HG03175 (cell line): ENCODE measurements around the gene TSEN34.

ENCODE experiments used
- ATAC-seq: cut with Tn5 transposase; IDR thresholded peaks from one replicate; pipeline ENCODE4 v1.9.1; 2021; ENCODE audit warnings: mild to moderate bottlenecking, moderate library complexity; ENCODE audit not compliant: unreplicated experiment

The TSEN34 gene

GRCh38 chr19:54191011-54191810, at the start of gene TSEN34:
TSS of gene TSEN34 (plus strand) at chr19:54191308. CDS start at chr19:54191365, 57 bp downstream.
- peak; percentile 27 for ATAC-seq

DNA sequence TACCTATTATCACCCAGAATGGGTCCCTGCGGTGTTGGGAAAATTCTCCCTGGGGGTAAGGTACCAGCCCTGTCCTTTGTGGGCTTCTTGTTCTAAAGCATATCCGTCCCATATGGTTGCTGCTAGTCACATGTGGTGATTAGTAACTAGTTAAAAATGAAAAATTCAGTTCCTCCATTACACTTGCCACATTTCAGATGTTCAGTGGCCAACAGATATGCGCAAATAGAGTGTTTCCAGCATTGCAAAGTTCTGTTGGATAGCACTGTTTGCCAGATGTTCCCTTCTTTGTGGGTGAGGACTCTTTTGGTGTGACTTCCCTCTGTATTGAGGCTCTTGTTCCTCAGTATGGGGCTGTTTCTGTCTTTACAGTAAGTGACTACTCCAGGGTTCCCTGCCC, 49.8 kb upstream of the TSEN34 start:
- ATAC-seq: no peak

GRCh38 chr19:54142166-54142780, 48.8 kb upstream of the TSEN34 start:
- no peak for ATAC-seq

- ATAC-seq: no peak
These were observed 45.5 kb upstream of the TSEN34 start for GRCh38 chr19:54145541-54146158.

DNA sequence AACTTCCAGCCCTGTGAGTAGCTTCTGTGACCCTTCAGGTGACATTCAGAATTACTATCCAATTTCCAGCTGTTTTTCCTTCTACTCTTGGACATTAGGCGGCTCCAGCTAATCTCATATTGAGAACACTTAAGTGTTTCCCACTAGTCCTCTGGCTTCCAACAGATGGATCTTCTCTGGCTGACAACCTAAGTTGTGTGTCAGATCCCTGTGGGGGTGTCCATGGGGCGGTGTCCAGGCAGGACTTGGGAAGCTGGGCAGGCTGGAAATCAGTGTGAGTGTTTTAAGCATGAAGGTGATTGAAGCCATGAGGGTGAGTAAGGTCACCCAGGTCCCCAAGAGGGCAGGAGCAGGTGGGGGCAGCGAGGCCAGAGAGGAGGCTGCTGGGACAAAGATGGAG, 43.4 kb upstream of the TSEN34 start:
- ATAC-seq: no peak

- no peak for ATAC-seq
These were observed 43.0 kb upstream of the TSEN34 start for GRCh38 chr19:54148158-54148557.

- ATAC-seq: no peak
These were observed 41.9 kb upstream of the TSEN34 start for GRCh38 chr19:54149021-54149812.

GRCh38 chr19:54151362-54152035, 39.6 kb upstream of the TSEN34 start:
- no peak for ATAC-seq

DNA sequence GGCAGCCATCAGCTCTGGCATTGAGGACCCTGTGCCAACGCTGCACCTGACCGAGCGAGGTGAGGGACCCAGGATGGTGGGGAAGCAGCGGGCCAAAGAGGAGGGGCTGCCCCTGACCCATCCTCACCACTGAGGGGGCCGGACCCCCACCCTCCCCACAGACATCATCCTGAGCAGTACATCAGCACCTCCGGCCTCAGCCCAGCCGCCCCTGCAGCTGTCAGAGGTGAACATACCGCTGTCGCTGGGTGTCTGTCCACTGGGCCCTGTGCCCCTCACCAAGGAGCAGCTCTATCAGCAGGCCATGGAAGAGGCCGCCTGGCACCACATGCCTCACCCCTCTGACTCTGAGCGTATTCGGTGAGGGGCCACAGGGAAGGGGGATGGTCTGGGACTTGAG, 38.8 kb upstream of the TSEN34 start:
- ATAC-seq: no peak

DNA sequence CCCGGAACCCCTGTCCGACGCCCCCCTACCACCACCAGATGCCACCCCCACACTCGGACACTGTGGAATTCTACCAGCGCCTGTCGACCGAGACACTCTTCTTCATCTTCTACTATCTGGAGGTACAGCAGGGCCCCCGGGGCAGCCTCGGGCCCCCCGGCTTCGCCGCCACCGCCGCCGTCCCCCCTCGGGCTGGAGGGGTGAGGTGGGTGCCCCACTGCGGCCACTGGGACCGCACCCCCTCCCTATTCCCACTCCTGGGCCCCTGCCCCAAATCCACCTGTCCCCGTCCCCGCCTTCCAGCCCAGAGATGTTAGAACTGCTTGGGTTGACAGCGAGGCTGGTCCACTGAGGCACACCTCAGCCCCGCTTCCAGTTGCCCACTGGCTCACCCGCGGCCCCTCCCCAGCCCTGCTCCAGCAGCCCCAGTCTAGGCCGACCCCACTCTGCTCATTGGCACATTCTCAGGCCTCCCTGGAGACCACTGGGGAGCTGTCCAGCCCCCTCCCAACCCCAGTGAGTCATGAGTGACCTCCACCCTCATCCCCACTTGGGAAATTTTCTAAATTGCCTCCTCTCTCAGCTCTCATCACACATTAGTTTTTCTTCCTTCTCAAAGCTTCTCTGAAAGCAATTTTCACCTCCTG, 38.1 kb upstream of the TSEN34 start:
- ATAC-seq: no peak

DNA sequence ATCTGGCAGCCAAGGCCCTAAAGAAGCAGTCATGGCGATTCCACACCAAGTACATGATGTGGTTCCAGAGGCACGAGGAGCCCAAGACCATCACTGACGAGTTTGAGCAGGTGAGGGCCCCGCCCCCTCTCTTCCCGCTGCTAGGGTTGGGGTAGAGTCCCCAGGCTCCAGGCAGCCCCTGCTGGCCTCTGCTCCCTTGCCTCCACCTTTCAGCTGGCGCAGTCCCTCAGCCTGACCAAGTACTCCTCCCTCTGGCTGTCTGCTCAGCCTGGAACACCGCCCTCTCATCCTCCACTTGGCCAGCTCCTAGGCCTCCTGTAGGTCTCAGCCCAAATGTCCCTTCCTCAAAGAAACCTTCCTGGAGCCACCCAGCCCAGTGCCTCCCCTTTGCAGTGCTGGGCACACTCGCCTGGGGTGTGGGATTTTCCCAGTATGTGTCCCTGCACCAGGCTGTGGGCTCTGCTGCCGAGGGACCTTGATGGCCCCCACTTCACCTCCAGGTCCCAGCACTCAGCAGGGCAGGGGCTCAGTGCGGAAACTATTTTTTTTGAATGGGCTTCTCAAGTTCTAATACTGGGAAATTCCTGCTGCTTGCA, 37.3 kb upstream of the TSEN34 start:
- no peak for ATAC-seq

DNA sequence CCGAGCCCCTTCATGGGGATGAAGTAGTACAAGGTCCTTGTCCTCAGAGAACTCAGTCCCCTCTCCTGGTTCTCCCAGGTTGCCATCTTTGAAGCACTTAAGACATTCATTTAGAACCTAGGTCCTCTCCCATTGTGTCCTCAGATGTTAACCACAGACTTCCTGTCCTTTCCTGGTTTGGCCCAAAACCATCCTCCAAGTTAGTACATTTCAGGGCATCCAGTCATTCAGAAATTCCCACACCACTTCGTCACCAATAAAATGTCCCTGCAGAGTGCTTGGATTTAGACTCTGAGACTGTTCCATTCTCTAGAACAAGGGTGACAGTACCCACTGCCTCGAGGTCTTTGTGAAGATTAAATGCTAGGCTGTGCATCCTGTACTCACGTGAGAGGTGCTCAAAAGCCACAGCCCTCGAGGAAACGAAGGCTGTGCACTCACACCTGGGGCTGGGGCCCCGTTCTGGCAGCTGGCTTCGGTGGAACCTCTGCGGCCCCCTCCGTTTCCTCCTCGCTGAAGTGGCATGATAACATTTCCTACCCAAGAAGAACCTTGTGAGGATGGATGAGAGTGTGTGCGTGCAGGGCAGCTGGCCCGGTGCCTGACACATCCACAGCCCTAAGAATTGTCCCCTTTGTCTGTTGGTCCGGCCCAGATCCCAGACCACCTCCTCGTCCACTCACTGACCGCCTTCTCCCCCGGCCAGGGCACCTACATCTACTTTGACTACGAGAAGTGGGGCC, 36.3 kb upstream of the TSEN34 start:
- no peak for ATAC-seq

- no peak for ATAC-seq
These were observed 35.4 kb upstream of the TSEN34 start for GRCh38 chr19:54155694-54156093.

- ATAC-seq: no peak
These were observed 34.6 kb upstream of the TSEN34 start for GRCh38 chr19:54156490-54156889.

GRCh38 chr19:54156953-54157352, 34.2 kb upstream of the TSEN34 start:
- ATAC-seq: no peak

DNA sequence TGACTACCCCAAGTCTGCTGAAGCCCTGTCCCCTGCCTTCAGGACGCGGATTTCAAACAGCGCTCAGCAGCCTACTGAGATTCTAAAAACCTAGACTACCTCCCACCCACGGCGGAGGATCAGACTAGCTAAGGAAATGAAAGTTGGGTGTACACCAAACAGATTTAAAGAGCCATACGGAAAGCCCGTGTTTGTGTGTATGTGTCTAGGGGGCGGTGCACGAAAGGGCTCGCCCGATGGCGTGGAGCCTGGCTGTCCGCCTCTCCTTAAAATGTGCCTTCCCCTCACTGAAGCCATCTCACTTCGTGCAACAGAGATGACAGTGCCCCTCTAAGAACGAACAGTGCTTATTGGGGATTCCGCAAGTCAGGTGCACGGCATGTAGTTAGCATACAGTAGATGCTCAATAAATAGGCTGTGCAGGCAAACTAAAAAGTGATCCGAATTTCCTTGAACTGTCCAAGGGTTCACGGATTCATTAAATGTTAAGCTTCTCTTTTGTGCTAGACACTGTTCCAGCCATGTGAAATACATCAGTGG, 32.2 kb upstream of the TSEN34 start:
- no peak for ATAC-seq

- ATAC-seq: peak; percentile 87
These were observed 31.5 kb upstream of the TSEN34 start, which contains the start of gene LENG1 for GRCh38 chr19:54159352-54160181. TSS of gene LENG1 (minus strand) at chr19:54159721. CDS start at chr19:54159695, 26 bp downstream.
